GM19467 (cell line): ENCODE measurements around the gene C1GALT1C1.
A peak's percentile ranks its signal among the peaks of the same experiment; 100 is the strongest.

ENCODE experiments used
- ATAC-seq: cut with Tn5 transposase; IDR thresholded peaks from one replicate; pipeline ENCODE4 v1.9.1; 2021; ENCODE audit warnings: mild to moderate bottlenecking, moderate library complexity; ENCODE audit not compliant: unreplicated experiment

C1GALT1C1 gene

DNA sequence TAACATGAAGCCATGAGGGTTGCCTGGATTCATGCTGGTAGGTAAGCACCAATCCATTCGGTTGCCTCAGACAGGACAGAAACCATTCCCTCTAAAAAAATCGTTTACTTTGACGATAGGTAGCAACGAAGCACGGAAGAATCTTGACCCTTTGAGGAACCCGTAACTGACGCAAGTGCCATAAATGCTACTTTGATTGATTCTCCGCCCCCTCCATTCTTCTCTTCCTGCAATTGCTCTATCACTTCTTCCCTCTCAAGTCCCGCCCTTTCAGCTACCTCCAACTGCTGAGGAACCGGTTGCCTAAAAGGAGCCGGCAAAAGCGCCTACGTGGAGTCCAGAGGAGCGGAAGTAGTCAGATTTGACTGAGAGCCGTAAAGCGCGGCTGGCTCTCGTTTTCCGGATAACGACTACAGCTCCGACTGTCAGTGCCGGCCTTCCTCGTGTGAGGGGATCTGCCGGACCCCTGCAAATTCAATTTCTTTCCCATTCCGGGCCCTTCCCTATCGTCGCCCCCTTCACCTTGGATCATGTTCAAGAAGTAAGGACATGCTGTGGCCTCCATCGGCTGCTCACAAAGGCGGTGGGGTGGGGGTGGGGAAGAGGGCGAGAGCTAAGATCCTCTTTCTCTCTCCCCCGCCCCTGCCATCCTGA, 26.0 kb downstream of the C1GALT1C1 start, which contains the start of gene MCTS1:
Gene MCTS1, plus strand, starts transcription at position 395 of the 654 bp plus-strand sequence. Its CDS starts 136 bp downstream, at position 531.
- peak; percentile 88 for ATAC-seq

DNA sequence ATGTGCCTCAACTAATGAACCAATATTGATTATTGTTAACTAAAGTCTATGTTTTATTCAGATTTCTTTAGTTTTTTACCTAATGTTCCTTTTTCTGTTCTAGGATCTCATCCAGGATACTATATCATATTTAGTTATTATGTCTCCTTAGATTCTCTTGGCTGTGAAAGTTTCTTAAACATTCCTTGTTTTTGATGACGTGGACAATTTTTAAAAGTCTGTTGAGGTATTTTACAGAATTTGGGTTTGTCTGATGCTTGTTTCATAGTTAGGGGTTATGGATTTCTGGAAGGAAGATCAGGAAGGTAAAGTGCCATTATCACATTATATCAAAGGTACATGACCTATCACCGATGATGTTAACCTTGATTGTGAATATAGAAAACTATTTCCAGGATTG, 44.2 kb downstream of the C1GALT1C1 start:
- ATAC-seq, result no peak
